Cardiac fibroblast (primary cell): ENCODE results near the gene VSTM5.

Experiments used
- DNase-seq, 2 donors: peaks; one replicate each; pipeline versions ENCODE4 v3.0.0 to v3.0.0-alpha.2; 2010; ENCODE audit warnings: low read depth in 2 of 2
- H3K4me3 ChIP-seq, 2 donors: replicated peaks in 1 of 2; 1 replicate in 1 of 2; 2 replicates in 1 of 2; pipeline ENCODE4 v1.5.1; 2011; ENCODE audit warnings: low read depth in 2 of 2, low read length in 2 of 2, mild to moderate bottlenecking in 2 of 2, moderate library complexity in 1 of 2
- CTCF ChIP-seq: IDR thresholded peaks from one replicate; pipeline ENCODE4 v1.5.1; 2011; ENCODE audit warnings: low read depth, mild to moderate bottlenecking, low read length, inconsistent platforms

The VSTM5 gene

GRCh38 chr11:93843906-93844305 lies 6.5 kb downstream of the VSTM5 start:
- no peak for TF ChIP-seq CTCF
- no peak overlapping the region for H3K4me3 ChIP-seq
- no peak for DNase-seq

- TF ChIP-seq CTCF, result no peak
- peak; percentile 56 to 65 for DNase-seq
- H3K4me3 ChIP-seq, result no peak overlapping the region
Observed at GRCh38 chr11:93842461-93842860, 8.0 kb downstream of the VSTM5 start.

GRCh38 chr11:93842034-93842433 lies 8.4 kb downstream of the VSTM5 start:
- H3K4me3 ChIP-seq, result no peak overlapping the region
- no peak for DNase-seq
- TF ChIP-seq CTCF, result no peak

GRCh38 chr11:93841446-93841845 lies 9.0 kb downstream of the VSTM5 start:
- H3K4me3 ChIP-seq, result no peak overlapping the region
- TF ChIP-seq CTCF, result no peak
- DNase-seq, result no peak

GRCh38 chr11:93840981-93841380 lies 9.4 kb downstream of the VSTM5 start:
- no peak overlapping the region for H3K4me3 ChIP-seq
- DNase-seq, result no peak
- no peak for TF ChIP-seq CTCF

GRCh38 chr11:93840180-93840579 lies 10.2 kb downstream of the VSTM5 start:
- no peak overlapping the region for H3K4me3 ChIP-seq
- DNase-seq, result no peak
- no peak for TF ChIP-seq CTCF

GRCh38 chr11:93838967-93839366 lies 11.5 kb downstream of the VSTM5 start:
- H3K4me3 ChIP-seq, result no peak overlapping the region
- no peak for TF ChIP-seq CTCF
- no peak for DNase-seq
